Measurements from ENCODE around the gene DGAT2L6.
"Not testable (repeated sequence)": the region's sequence is repeated elsewhere in the genome, so short reads cannot be mapped to it uniquely, and the experiment has no call there.

The DGAT2L6 gene

DNA sequence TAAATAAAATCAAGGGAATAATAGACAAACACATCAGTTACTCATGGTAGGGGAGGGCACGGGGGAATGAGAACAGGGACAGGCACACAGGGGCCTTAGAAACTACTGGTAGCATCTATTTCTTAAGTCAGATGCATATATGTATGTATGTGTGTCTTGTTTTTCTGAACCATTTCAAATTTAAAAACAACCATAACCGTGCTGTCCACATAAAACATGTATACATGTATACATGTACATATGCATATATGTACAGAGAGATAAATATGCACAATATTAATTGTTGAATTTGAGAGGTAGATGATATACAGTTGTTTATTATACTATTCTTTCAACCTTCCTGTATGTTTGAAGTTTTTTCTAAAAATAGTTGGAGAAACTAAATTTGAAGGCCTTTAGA is 49.4 kb downstream of the DGAT2L6 start:
- no peak for DNase-seq (ENCODE audit: low read depth)
- no peak overlapping the region for H3K4me3 ChIP-seq (replicated peaks; ENCODE audit: low read depth, low read length)
- TF ChIP-seq, protein P1, sequence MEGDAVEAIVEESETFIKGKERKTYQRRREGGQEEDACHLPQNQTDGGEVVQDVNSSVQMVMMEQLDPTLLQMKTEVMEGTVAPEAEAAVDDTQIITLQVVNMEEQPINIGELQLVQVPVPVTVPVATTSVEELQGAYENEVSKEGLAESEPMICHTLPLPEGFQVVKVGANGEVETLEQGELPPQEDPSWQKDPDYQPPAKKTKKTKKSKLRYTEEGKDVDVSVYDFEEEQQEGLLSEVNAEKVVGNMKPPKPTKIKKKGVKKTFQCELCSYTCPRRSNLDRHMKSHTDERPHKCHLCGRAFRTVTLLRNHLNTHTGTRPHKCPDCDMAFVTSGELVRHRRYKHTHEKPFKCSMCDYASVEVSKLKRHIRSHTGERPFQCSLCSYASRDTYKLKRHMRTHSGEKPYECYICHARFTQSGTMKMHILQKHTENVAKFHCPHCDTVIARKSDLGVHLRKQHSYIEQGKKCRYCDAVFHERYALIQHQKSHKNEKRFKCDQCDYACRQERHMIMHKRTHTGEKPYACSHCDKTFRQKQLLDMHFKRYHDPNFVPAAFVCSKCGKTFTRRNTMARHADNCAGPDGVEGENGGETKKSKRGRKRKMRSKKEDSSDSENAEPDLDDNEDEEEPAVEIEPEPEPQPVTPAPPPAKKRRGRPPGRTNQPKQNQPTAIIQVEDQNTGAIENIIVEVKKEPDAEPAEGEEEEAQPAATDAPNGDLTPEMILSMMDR (IDR thresholded peaks at IDR 0.05; ENCODE audit: low read length, missing control alignments) = no peak

DNA sequence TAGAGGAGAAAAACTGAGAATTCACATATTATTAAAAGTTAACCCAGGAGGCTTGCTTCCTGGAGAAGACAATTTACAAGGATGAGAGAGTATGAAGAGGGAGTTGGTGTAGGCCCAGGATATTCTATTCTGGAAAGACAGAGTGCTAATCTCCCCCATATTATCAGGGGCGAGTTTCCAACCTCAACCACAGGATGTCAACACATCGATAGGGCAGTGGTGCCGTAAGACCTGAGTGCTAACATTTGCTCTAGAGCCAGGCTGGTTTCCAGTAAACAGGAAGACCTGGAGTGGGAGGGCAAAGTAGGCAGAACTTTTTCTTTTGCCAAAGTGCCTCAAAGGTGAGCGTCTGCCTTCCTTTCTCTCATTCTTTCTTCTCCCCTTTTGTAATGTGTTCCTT is 54.4 kb downstream of the DGAT2L6 start:
- peak; percentile 35 for DNase-seq (ENCODE audit: low read depth)
- TF ChIP-seq, protein P1 (IDR thresholded peaks at IDR 0.05; ENCODE audit: low read length, missing control alignments) = no peak
- H3K4me3 ChIP-seq (replicated peaks; ENCODE audit: low read depth, low read length) = no peak overlapping the region

DNA sequence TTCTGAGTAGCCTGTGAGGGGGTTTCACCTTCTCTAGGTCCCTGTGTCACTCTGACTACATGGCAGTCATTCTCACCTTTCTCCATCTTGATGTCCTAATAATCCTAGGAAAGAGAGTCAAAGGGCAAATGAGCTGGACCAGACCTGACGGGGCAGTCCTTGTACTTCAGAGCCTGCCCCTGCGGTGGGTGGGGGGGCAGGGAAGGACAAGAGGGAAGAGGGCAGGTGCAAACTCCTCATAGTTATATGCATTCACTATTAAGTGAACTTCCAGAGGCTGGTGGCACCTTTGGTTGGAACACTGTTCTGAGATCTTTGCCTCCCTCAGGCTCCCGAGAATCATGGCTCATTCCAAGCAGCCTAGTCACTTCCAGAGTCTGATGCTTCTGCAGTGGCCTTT is 57.1 kb downstream of the DGAT2L6 start, which contains the start of gene AWAT1:
TSS of gene AWAT1 (plus strand) at position 301 of the 400 bp plus-strand sequence. CDS start at position 342, 41 bp downstream.
- no peak for DNase-seq (ENCODE audit: low read depth)
- TF ChIP-seq, protein P1 (IDR thresholded peaks at IDR 0.05; ENCODE audit: low read length, missing control alignments) = no peak
- H3K4me3 ChIP-seq (replicated peaks; ENCODE audit: low read depth, low read length) = no peak within 1 kb of the TSS

DNA sequence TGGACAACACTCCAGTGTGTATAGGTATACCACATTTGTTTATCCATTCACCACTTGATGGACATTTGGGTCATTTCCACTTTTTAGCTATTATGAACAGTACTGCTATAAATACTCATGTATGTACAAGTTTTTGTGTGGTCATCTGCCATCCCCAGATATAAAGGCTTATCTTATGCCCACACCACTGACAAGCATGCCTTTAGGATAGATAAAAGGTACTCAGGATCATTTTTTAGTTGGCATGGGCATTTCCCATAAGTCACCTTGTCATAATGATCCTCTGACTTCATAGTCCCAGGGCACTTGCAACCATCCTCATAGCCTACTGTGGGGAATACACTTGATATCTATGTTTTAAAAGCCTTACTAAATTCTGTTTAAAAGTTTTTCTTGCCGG is 63.5 kb downstream of the DGAT2L6 start:
- TF ChIP-seq, protein P1 (IDR thresholded peaks at IDR 0.05; ENCODE audit: low read length, missing control alignments) = no peak
- DNase-seq (ENCODE audit: low read depth) = no peak
- no peak overlapping the region for H3K4me3 ChIP-seq (replicated peaks; ENCODE audit: low read depth, low read length)

DNA sequence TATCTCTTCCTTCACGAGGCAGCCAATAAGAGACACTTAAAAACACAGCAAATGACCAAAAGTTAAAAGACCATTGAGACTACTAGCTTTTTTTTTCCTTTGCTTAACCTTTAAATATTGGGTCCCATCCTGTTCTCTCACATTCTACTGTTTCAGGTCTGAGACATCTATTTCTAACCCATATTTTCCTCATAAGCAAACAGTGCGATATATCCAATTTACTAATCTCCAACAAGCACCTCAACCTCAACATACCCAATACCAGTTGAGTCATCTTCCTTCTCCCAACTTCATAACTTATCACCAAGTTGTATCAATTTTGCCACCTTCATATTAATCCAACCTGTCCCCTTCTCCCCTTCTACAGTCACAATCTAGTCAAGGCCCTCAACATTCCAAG is 64.2 kb downstream of the DGAT2L6 start:
- TF ChIP-seq, protein P1 (IDR thresholded peaks at IDR 0.05; ENCODE audit: low read length, missing control alignments) = no peak
- H3K4me3 ChIP-seq (replicated peaks; ENCODE audit: low read depth, low read length) = no peak overlapping the region
- no peak for DNase-seq (ENCODE audit: low read depth)

DNA sequence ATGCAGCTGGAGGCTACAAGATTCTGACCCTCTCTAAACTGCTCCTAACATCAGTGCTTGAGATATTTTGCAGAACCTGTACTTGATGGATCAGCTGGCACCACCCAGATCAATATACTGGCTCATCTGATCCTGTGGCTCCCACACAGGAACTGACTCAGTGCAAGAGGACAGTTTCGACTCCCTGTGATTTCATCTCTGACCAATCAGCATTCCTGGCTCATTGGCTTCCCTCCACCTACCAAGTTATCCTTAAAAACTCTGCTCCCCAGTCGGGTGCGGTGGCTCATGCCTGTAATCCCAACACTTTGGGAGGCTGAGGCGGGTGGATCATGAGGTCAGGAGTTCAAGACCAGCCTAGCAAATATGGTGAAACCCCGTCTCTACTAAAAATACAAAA is 66.3 kb downstream of the DGAT2L6 start:
- DNase-seq (ENCODE audit: low read depth); H3K4me3 ChIP-seq (replicated peaks; ENCODE audit: low read depth, low read length): not testable (repeated sequence)

DNA sequence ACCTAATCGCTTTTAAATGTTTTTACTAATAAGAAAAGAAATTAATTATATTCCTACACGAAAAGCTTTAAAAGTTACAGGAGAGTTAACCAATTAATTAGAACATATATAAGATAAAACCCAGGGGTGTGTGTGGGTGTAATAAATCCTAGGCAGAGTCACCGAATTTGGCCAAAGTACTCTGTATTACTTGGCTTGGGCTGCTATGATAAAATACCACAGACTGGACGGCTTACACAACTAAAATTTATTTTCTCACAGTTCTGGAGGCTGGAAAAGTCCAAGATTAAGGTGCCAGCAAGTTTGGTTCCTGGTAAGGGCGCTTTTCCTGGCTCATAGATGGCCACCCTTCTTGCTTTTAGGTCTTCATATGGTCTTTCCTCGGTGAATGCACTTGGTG is 67.6 kb downstream of the DGAT2L6 start:
- H3K4me3 ChIP-seq (replicated peaks; ENCODE audit: low read depth, low read length) = no peak overlapping the region
- TF ChIP-seq, protein P1 (IDR thresholded peaks at IDR 0.05; ENCODE audit: low read length, missing control alignments) = no peak
- DNase-seq (ENCODE audit: low read depth) = no peak
